Smooth muscle cell of the brain vasculature (primary cell): ENCODE data around the gene SUMF2.
"Not testable (repeated sequence)": the region's sequence is repeated elsewhere in the genome, so short reads cannot be mapped to it uniquely, and the experiment has no call there.

Experiments used
- DNase-seq: peaks from one replicate; pipeline ENCODE4 v3.0.0-alpha.2; 2012; ENCODE audit warnings: low read depth, low spot score

Gene SUMF2

DNA sequence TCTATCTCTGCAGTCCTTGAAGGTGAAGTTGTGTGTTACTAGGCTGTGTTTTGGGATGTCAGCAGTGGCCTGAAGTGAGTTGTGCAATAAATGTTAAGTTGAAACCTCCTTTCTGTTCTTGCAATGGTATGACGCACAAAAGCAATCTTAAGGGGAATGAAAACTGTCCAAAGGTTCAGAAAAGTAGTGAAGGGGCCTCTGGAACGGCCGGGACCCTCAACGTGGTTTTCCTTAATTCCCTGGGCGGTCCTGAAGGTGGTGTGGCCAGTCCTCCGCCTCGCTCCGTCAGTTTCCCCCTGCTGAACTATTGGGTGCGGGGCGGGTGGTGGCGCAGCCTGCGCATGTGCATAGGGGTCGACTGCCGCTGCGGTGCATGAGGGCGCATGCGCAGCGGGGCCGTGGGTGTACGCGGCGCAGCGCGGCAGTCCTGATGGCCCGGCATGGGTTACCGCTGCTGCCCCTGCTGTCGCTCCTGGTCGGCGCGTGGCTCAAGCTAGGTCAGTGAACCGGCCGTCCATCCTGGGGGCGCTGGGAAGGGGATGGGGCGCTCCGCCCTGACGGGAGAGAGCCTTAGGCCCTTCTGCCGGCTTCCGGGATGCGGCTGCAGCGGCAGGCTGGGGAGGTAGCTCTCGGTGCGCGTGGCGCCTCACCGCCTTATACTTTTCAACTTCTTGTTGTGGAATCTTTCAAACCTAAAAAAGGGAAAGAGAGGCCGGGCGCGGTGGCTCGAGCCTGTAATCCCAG is at the start of gene SUMF2:
TSS of gene SUMF2 (plus strand) at position 405 of the 744 bp plus-strand sequence. CDS start at position 431, 26 bp downstream.
- peak; percentile 74 for DNase-seq

DNA sequence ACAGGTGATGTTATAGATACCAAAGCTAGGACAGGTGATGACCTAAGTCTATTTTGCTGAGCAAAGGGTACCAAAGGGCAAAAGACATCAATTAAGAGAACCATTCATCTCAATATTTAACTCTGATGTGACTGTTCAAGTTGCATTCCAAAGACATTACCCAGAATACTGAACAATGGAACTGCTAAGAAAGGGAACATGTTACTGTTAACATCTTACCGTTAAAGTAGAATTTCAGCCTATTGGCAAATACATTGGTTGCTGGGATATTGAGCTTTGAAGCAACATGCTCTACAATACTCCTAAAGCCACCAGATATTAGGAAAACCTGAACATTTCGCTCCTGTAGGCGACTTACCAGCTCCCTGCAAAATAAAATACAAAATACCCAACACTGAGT is 47.1 kb upstream of the SUMF2 start:
- not testable (repeated sequence) for DNase-seq

DNA sequence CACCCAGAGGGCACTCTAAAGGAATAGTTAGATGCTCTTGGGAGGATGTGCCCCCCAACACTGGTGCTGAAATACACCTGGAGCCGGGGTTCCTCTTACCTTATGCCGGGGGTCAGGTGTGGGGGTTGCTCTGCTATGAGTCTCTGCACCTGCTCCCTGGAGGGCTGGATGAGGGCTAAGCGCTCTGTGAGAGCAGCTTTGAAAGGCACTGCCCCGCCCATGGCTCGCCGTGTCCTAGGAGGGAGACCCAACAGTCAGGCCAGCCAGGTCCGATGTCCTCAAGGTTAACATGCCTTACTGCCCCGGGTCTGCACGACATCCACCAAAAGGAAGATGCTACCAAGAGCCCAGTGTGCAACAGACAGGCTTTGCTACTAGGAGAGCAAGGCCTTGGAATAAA is 44.6 kb upstream of the SUMF2 start:
- no peak for DNase-seq

DNA sequence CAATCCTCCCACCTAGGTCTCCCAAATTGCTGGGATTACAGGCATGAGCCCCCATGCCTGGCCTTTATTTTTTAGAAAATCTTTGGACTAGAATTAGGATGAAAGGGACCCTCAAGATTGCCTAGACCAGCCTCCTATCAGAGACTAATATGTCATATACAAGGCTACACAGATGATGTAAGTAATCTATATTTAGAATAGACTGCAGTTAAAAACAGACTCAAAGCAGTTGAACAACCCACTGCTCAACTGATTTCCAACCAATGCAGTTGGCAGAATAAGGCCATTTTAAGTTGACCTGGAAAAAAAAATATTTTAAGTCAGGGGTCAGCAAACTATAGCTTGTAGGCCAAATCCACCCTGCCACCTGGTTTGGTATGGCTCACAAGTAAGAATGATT is 40.6 kb upstream of the SUMF2 start:
- no peak for DNase-seq

DNA sequence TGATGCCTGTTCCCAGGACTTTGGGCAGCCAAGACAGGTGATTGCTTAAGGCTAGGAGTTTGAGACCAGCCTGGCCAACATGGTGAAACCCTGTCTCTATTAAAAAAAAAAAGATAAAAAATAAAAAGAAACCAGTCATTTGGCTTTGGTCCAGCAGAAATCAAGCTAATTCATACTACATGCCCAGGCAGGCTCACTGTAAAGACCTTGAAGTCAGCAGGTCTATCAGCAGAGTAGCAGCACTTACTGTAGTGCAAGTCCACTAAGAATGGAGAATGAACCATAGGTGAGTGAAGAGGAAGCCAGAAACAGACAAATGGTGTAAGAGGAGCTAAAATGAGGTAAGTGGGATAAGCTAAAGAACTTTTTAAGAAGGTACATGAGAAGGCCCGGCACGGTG is 37.5 kb upstream of the SUMF2 start:
- no peak for DNase-seq

DNA sequence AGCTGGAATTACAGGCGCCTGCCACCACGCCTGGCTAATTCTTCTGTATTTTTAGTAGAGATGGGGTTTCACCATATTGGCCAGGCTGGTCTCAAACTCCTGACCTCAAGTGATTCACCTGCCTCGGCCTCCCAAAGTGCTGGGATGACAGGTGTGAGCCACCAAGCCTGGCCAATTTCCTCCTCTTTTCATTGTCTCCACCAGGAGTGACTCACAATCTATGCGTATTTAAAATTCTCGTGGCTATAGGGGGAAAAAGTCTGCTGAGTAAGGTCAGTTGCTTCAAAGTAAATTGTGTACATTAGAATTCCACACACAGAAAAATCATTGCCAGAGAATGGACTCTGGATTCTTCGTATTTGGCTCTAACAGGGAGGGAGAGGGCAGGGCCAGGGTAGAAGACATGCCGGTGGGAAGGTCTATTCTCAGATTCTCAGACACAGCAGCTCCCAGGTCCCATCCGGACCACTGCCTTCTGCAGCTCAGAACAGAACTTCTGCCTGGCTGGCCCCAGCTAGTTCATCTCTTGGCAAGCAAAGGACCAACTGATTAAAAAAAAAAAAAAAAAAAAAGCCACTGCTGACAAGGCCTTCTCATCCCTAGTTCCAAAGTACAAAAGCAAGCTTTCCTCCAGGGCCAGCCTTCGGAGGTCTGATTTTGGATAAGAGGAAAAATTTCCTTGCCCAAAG is 35.0 kb upstream of the SUMF2 start:
- DNase-seq: no peak

DNA sequence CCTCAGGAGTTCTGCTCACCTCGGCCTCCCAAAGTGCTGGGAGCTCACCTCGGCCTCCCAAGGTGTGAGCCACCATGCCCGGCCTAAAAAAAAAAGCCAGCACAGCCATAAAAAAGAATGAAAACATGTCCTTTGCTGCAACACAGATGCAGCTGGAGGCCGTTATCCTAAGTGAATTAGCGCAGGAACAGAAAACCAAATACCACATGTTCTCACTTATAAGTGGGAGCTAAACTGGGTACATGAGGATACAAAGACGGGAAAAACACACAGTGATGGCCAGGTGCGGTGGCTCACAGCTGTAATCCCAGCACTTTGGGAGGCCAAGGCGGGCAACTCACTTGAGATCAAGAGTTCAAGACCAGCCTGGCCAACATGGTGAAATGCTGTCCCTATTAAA is 33.7 kb upstream of the SUMF2 start:
- DNase-seq: no peak

DNA sequence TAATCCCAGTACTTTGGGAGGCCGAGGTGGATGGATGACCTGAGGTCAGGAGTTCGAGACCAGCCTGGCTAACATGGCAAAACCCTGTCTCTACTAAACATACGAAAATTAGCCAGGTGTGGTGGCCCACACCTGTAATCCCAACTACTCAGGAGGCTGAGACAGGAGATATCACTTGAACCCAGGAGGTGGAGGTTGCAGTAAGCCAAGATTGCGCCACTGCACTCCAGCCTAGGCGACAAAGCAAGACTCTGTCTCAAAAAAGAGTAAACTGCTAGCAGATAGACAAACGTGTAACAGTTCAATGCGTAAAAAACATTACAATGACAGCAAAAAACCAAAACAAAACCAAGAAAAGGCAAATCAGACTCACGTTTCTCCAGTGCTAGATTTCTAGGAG is 32.5 kb upstream of the SUMF2 start:
- DNase-seq: not testable (repeated sequence)

DNA sequence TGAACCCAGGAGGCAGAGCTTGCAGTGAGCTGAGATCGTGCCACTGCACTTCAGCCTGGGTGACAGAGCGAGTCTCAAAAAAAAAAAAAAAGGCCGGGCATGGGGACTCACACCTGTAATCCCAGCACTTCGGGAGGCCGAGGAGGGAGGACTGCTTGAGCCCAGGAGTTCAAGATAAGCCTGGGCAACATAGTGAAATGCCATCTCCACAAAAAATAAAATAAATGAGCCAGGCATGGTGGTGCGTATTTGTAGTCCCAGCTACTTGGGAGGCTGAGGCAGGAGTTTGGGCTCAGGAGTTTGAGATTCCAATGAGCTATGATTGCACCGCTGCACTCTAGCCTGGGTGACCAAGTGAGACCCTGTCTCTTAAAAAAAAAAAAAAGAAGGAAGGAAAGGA is 31.5 kb upstream of the SUMF2 start:
- DNase-seq: not testable (repeated sequence)

DNA sequence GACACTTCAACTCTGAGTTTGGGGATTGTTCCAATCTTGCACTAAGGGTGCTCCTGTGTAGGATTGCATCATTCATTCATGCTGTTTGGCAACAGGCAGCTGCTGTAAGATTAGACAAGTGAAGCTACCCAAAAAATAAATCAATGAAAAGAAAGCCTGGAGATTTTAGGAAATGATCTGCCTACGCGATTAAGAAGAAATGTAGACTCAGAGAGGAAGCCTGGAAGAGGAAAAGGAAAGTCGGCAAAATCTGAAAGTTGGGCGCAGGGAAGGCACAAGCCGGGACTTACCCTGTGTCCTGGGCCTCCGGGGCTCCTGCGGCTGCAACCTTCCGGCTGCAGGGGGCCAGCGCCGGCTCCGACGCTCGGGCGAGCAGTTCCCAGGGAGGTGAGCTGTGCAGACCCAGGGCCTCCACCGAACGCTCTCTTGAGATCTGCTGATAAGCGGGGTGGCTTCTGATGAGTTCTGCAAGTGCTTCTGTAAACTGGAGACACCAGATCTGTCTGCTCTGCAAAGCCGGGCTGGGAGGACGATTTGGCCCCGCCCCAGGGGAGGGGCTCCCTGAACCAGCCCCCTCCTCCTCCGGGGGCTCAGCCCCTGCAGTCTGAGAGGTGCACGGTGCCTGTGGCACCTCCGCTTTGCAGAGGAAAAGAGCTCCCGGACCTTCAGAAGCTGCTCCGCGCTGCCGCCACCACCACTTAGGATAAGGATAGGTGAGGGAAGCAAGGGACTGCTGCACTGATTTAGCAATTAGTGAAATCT is 30.2 kb upstream of the SUMF2 start:
- DNase-seq: no peak

DNA sequence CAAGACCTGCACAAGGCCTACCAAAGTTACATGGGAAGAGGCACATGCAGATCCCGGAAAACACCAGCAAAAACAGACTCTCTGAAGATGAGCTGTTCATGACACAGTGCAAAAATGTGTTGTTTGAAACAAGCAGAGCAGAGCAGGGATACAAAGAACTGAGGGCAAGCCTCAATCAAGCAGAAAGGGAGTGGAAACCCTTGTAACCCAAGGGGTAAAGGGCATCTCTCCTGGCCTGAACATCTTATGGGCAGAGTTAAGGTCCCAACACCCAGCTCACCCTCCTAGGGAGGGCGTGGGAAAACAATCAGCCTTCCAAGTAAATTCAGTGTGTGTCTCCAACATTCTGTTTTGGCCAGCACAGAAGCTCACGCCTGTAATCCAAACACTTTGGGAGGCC is 23.4 kb upstream of the SUMF2 start:
- DNase-seq: no peak

DNA sequence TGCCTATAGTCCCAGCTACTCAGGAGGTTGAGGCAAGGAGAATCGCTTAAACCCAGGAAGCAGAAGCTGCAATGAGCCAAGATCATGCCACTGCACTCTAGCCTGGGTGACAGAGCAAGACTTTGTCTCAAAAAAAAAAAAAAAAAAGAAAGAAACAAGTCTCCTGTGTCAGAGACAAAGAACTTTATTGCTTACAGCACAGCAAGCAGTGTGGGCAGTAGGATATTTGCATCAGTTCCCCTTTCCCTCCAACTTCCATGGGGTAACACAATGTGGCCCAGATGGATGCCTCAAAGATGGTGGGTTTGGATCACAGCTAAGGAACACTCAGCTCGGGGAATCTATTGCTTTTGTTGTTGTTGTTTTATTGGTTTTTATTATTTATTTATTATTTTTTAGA is 18.3 kb upstream of the SUMF2 start:
- not testable (repeated sequence) for DNase-seq

DNA sequence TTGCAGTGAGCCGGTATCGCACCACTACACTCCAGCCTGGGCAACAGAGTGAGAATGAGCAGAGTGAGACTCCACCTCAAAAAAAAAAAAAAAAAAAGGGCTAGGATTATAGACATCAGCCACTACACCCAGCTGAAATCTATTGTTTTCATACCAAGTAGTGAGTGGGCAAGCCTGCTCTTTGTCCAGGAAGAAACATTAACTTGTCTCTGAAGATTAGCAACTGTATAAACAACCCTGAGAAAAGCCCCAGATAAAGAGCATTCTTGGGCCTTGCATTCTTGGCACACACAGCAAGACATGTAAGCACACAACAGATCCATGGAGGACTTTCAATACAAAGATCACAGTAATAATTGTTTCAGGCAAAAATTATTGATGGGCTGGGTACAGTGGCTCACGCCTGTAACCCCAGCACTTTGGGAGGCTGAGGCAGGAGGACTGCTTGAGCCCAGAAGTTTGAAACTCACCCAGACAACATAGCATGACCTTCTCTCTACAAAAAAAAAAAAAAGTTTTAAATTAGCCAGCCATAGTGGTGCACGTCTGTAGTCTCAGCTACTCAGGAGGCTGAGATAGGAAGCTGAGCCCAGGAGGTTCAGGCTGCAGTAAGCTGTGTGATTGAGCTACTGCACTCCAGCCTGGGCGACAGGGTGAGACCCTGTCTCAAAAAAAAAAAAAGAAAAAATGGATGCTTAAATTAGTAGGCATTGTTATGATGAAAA is 17.2 kb upstream of the SUMF2 start:
- DNase-seq: no peak

DNA sequence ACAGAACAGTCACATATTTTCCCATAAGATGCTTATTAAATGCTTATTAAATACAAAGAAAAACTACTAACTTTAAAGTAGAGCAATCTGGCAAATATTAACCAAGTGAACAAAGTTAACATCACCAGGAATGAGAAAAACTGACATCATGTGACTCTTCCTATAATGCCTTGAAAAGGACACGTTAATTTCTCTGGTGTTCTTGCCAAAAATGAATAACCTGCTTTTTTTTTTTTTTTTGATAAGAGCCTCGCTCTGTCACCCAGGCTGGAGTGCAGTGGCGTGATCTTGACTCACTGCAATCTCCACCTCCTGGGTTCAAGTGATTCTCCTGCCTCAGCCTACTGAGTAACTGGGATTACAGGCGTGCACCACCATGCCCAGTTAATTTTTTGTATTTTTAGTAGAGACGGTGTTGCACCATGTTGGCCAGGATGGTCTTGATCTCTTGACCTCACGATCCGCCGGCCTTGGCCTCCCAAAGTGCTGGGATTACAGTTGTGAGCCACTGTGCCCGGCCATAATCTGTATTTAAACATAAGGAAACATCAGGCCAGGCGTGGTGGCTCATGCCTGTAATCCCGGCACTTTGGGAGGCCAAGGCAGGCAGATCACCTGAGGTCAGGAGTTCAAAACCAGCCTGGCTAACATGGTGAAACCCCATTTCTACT is 16.5 kb upstream of the SUMF2 start:
- not testable (repeated sequence) for DNase-seq

DNA sequence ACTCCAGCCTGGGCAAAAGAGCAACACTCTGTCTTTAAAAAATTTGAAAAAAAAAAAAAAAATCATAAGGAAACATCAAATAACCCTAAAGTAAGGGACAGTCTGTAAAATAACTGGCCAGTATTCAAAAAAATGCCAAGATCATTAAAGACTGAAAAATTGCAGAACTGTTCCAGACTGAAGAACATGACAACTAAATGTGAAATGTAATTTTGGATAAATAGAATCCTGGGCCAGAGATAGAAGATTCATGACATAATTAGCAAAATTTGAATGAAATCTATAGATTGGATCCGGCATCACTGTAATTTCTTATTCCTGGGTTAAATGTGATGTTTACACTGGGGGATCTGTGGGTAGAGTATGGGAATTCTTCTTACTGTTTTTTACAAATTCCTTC is 15.8 kb upstream of the SUMF2 start:
- DNase-seq: no peak

DNA sequence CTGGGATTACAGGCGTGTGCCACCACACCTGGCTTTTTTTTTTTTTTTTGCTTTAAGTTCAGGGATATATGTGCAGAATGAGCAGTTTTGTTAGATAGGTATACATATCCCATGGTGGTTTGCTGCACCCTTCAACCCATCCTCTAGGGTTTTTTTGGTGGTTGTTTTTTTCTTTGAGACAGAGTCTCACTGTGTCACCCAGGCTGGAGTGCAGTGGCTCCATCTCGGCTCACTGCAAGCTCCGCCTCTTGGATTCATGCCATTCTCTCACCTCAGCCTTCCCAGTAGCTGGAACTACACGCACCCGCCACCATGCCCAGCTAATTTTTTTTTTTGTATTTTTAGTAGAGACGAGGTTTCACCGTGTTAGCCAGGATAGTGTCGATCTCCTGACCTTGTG is 15.3 kb upstream of the SUMF2 start:
- DNase-seq: not testable (repeated sequence)

DNA sequence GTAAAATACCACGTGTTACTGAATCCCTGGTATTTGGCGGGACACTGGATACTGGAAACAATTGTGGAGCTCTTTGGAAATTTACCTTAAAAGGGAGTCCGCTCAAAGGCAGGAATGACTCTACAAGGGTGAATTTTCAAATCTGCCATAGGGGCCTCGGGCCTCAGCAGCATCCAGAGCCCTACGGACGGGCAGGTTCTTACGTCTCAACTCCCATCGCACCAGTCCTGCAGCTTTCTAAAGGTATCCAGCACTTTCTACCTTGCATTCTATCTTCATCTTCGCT is 13.1 kb upstream of the SUMF2 start:
- DNase-seq: no peak

DNA sequence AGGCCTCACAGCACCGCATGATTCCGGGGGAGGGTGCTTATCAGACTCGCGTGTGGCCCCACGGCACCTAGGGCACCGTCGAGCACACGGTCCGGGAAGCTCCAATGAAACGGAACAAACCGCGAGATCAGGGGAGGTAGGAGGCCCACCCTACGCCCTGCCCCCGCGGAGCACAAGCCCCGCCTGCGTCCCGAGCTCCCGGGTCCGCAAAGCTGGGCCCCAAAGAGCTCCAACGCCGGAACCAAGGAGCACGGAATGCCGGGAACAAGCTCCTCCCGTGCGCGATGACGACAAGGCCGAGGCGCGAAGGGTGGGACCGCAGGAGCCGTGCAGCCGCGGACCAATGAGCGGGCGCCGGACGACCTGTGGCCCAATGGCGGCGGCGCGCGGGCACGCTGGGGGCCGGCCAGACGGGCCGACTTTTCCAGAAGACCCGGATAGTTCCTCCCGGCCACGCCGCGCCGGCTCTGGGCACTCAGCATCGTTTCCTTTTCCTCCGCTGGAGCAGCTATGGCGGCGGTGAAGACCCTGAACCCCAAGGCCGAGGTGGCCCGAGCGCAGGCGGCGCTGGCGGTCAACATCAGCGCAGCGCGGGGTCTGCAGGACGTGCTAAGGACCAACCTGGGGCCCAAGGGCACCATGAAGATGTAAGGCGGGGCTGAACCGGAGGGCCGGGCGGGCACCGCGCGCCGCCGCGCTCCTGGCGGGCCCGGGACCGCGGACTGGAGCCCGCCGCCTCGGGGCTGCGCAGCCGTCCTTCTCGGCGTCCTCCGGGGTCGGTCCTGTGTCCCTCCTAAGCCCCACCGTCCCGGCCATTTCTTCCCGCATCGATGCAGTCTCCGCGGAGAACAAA is 12.5 kb upstream of the SUMF2 start, which contains the start of the genes CCT6A and PSPH:
TSS of gene CCT6A (plus strand) at position 427 of the 853 bp plus-strand sequence. CDS start at position 511, 84 bp downstream.
TSS of gene PSPH (minus strand) at position 106 of the 853 bp plus-strand sequence. CDS start 30,232 bp downstream, outside the sequence.
- DNase-seq: peak; percentile 96

DNA sequence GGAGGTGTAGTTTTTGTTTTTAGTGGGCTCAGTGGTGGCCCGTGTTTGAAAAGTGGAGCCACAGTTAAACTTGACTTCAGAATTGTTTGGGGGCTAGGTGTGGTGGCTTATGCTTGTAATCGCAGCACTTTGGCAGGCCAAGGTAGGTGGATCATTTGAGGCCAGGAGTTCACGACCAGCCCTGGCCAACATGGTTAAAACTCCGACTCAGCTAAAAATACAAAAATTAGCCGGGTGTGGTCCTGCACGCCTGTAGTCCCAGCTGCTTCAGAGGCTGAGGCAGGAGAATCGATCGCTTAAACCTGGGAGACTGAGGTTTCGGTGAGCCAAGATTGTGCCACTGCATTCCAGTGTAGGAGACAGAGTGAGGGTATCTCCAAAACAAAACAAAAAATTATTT is 10.7 kb upstream of the SUMF2 start:
- DNase-seq: no peak

DNA sequence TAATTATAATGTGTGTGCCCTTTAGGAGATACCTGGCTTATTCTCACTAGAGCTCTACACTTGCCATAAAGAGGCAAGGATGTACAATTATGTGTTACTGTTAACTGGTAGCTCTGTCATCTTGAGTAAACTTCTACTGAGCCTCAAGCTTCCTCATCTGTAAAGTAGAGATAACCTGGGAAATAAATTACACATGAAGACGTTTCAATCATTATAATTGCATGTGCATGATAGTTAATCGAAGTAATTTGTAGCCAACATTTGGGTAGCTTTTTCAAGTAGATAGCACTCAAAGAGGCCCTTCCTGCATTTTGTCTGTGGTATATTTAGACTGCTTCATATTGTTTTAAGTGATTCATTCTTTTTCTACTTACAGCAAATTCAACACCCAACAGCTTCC is 10.1 kb upstream of the SUMF2 start:
- no peak for DNase-seq
